GM18873 (cell line): Measurements from ENCODE around the gene RNF213.

ENCODE experiments used
- ATAC-seq: cut with Tn5 transposase; IDR thresholded peaks from one replicate; pipeline ENCODE4 v1.9.1; 2021; ENCODE audit warnings: mild to moderate bottlenecking, moderate library complexity, moderate number of reproducible peaks; ENCODE audit not compliant: unreplicated experiment, low FRiP score

Gene RNF213

DNA sequence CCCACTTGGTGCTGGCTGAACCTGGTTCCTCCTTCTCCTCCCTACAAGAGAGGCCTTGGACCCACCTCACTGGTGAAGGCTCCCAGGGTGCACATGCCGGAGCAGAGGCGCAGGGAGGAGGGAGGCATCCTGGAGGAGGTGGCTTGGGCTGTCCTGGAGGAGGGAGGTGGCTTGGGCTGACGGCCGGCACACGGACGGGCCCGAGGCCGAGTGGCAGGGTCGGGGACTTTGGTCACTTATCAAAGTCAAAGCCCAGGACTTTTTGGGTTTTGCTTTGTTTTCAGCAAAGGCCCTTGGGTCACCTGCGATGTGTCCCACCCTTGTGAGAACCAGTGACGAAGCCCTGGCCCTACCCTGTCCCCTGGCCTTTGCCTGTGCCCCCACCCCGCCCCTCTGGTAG, 182.8 kb downstream of the RNF213 start:
- ATAC-seq: no peak

DNA sequence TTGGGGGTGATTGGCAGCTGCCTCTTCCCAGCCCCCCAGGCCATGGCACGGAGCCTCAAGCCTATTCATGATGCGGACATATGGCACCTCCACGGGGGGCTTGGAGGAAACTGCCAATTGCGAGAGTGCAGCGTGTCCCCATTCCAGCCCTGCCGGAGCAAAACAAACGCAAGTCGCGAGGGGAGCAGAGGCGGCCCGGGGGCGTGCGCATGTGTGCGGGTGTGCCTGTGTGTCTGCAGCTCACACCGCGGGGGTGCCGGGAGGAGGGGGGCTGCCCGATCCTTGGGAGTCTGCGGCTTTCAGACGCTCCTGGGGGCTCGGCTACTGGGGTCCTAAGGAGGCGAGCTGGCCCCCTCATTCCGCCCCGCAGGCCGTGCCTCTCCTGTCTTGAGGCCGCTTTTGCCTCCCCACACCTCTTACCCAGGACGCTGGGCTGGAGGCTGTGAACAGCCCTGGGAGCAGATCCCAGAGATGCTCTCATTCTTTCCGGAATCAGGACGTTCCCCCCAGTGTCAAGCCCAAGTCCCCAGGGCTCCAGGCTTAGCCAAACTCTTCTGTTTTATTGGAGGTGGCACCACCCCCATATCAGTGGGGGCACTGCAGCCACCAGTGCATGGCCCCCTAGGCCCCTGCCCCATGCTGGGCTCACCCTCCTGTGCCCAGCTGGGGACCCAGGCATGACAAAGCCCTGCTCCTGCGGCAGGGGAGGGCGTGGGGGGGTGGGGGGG, 183.4 kb downstream of the RNF213 start:
- no peak for ATAC-seq

DNA sequence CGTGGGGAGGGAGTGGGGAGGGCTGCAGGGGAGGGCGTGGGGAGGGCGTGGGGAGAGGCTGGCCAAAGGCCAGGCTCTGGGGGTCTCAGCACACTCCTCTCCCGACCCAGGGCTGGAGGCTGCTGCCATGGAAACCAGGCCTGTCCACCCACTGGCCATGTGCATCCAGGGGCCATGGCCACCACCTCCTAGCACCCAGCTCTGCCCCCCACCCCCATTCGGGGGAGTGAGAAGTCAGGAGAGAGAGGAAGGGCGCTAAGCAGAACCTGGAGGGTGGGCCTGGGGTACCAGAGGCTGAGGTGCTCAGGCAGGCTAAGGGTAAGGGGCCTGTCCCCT, 184.0 kb downstream of the RNF213 start:
- no peak for ATAC-seq

DNA sequence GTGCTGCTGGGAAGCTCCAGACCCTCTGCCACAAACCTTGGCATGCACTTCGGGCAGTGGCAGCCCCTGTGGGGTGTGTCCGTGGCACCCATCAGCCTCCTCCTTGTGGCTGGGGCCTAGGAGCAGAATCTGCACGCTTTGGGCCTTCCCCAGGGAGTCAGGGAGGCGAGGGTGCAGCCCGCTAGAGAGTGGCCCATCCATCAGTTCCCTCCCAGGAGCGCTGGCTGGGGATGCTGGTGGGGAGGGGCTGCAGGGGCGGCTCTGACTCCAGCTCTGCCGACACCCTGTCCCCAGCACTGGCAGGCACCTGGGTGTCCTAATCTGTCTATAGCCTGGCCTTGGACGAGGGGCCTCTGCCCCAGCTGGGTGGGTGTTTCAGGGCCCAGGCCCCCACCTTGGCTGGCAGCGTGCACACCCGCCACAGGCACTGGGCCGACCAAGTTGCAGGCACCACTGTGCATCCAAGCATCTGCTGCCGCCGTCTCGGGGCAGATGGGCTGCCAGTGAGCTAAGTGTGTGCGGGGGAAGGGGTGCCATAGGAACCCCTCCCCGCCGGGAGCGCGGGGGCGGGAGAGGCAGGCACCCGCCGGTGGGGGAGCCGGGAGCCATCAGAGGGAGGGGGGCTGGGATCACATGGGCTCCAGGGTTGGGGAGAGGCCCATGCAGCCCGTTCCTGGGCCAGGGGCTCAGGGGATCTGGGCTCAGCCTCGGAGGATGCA, 184.5 kb downstream of the RNF213 start:
- no peak for ATAC-seq

DNA sequence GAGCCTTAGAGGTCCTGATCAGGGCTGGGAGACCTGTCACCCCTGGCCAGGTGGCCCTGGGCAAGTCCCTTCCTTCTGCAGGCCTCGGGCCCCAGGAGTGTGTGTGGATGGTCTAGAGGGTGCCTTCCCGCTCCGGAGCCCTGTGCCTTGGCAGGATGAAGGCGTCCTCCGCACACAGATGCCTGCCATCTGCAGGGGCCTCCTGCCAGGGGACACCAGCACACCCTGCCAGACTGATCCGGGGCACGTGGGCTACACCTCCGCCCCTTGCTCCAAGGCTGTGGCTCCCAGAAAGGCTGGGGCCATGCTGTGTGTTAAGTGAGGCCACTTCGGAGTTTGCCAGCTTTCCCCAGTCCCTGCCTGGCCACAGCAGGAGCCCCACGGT, 185.1 kb downstream of the RNF213 start:
- no peak for ATAC-seq

DNA sequence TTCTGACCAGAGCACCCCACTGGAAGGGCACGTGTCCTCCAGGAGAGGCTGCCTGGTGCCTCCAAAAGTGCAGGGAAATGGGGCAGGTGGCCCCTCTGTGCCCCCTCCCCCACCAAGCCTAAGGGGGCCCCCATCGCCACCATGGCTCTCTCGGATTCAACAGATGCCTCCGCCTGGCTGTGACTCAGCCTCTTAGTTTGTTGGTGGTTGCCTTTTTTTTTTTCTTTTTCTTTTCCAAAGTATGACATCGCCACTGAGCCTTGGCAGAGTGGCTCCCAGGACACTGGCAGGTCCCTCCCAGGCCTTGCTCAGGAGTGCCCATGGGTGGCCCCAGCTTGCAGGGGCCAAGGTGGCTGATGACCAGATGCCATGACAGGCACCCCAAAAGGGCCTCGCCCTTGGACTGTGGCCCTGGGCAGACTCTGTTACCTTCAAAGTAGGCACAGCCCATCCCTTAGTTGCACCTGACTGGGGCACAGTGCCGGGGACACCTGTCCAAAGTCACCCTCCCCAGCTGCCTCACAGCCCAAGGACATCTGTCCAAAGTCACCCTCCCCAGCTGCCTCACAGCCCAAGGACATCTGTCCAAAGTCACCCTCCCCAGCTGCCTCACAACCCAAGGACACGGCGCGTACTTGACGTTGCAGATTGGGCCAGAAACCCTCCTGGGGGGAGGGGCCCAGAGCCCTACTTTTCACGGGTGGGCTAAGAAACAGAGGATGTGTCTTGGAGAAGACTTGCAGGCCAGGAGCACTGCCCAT, 186.2 kb downstream of the RNF213 start:
- ATAC-seq: no peak

DNA sequence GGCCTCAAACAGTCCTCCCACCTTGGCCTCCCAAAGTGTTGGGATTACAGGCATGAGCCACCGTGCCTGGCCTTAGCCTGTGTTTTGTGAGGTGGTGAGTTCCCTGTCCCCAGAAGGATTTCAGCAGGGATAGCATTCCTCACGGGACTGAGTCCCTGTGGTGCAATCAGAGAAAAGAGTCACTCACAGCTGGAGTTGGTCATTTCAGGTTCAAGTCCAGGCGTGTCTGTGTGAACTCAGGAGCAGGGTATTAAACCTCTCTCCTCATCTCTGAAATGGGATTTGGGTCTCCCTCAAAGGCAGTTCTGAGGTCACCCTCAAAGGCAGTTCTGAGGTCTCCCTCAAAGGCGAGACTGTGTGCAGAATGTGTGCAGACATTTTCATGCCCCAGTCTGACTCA, 187.1 kb downstream of the RNF213 start:
- no peak for ATAC-seq
